GM12878 (cell line): ENCODE measurements around the gene ARHGAP22. TPM values are rescaled to one million over a fixed set of nuclear protein-coding genes. Genes with fewer than 3 reads are reported as not detected.

Experiments
- BACH1 ChIP-seq: fragments of 450-650 bp; IDR thresholded peaks from 2 replicates; pipeline ENCODE4 v1.6.1; 2017; ENCODE audit warnings: mild to moderate bottlenecking, borderline replicate concordance
- CBX5 ChIP-seq: sonication (generic); IDR thresholded peaks from 2 replicates; pipeline ENCODE4 v1.6.1; 2016; ENCODE audit warnings: low read depth, moderate library complexity, mild to moderate bottlenecking, inconsistent platforms
- CREM ChIP-seq: IDR thresholded peaks from 2 replicates; pipeline ENCODE4 v1.6.1; 2014; ENCODE audit warnings: antibody characterized with exemption, low read depth
- IKZF2 ChIP-seq, 2 experiments: fragments of 450-650 bp; IDR thresholded peaks; 2 replicates each; pipeline ENCODE4 v1.6.1; 2017; ENCODE audit warnings: mild to moderate bottlenecking in 2 of 2, moderate library complexity in 2 of 2
- MYB ChIP-seq: fragments of 150-350 bp; IDR thresholded peaks from 2 replicates; pipeline ENCODE4 v1.6.1; 2014; ENCODE audit warnings: mild to moderate bottlenecking, low read depth, low read length, borderline replicate concordance
- PAX8 ChIP-seq: fragments of 450-650 bp; IDR thresholded peaks from 2 replicates; pipeline ENCODE4 v1.6.1; 2017; ENCODE audit warnings: mild to moderate bottlenecking, moderate library complexity
- RAD21 ChIP-seq: IDR thresholded peaks from 2 replicates; pipeline ENCODE4 v1.6.1; 2011; ENCODE audit warnings: mild to moderate bottlenecking, low read depth, low read length, moderate library complexity; ENCODE audit not compliant: insufficient read depth
- SPI1 ChIP-seq: IDR thresholded peaks from 2 replicates; pipeline ENCODE4 v1.6.1; 2011; ENCODE audit warnings: low read depth, mild to moderate bottlenecking, low read length, moderate library complexity, borderline replicate concordance; ENCODE audit not compliant: insufficient read depth
- ZSCAN29 ChIP-seq: fragments of 450-650 bp; IDR thresholded peaks from 2 replicates; pipeline ENCODE4 v1.6.1; 2017; ENCODE audit warnings: mild to moderate bottlenecking, moderate library complexity
- polyA plus RNA-seq, 11 experiments: library from polyadenylated mRNA; depleted of rRNA in 4 of 11; unstranded in 6 of 11; stranded (reverse) in 5 of 11; fragments of >200 nt; fragmentation: Nextera tagmentation in 4 of 11; fragmentation: Illumina TruSeq in 1 of 11; extraction: Ambion mirVana in 4 of 11; extraction: Trizol in 1 of 11; gene quantifications; 1 replicate in 1 of 11; 2 replicates in 10 of 11; pipeline versions ENCODE4 v1.2.1 to v1.2.3, GENCODE V29; 2011 to 2016; ENCODE audit warnings: inconsistent platforms in 2 of 11, missing spikeins in 2 of 11, low read depth in 1 of 11
- total RNA-seq, 4 experiments: library from RNA; depleted of rRNA in 3 of 4; stranded (reverse); fragments of >200 nt in 3 of 4; fragmentation: Illumina TruSeq in 1 of 4; extraction: Trizol in 1 of 4; gene quantifications; 2 replicates each; pipeline versions ENCODE4 v1.2.1 to v1.2.3, GENCODE V29; 2013 to 2021
- TF ChIP-seq, protein P1 (sequence below): fragments of 450-650 bp; formaldehyde crosslinking; IDR thresholded peaks from 2 replicates; pipeline ENCODE4 v1.4.0; 2022; ENCODE audit warnings: mild to moderate bottlenecking, moderate library complexity
- TF ChIP-seq, protein P2 (sequence below): fragments of 450-650 bp; IDR thresholded peaks from 2 replicates; pipeline ENCODE4 v1.6.1; 2017; ENCODE audit warnings: antibody characterized with exemption, mild to moderate bottlenecking, moderate library complexity

Gene ARHGAP22
- total and polyA plus RNA-seq, 10 of the 15 experiments (the other 5 are each of a cell fraction or from before 2014, with no cell fraction given): 0.07 to 0.61 (median 0.18) TPM; not detected in 5

GRCh38 chr10:48492201-48492600, 112.7 kb downstream of the ARHGAP22 start (continued):
- TF ChIP-seq IKZF2 (IDR thresholded peaks at IDR 0.05): no peak
- TF ChIP-seq CREM: no peak
- TF ChIP-seq BACH1: no peak
- TF ChIP-seq, protein P1, sequence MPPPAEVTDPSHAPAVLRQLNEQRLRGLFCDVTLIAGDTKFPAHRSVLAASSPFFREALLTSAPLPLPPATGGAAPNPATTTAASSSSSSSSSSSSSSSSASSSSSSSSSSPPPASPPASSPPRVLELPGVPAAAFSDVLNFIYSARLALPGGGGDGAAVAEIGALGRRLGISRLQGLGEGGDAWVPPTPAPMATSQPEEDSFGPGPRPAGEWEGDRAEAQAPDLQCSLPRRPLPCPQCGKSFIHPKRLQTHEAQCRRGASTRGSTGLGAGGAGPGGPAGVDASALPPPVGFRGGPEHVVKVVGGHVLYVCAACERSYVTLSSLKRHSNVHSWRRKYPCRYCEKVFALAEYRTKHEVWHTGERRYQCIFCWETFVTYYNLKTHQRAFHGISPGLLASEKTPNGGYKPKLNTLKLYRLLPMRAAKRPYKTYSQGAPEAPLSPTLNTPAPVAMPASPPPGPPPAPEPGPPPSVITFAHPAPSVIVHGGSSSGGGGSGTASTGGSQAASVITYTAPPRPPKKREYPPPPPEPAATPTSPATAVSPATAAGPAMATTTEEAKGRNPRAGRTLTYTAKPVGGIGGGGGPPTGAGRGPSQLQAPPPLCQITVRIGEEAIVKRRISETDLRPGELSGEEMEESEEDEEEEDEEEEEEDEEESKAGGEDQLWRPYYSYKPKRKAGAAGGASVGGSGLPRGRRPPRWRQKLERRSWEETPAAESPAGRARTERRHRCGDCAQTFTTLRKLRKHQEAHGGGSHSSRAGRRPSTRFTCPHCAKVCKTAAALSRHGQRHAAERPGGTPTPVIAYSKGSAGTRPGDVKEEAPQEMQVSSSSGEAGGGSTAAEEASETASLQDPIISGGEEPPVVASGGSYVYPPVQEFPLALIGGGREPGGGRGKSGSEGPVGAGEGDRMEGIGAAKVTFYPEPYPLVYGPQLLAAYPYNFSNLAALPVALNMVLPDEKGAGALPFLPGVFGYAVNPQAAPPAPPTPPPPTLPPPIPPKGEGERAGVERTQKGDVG (CRISPR knock-in tag): no peak
- TF ChIP-seq ZSCAN29: no peak
- no peak for TF ChIP-seq SPI1
- no peak for TF ChIP-seq RAD21
- no peak for TF ChIP-seq PAX8
- no peak for TF ChIP-seq CBX5
- TF ChIP-seq, protein P2, sequence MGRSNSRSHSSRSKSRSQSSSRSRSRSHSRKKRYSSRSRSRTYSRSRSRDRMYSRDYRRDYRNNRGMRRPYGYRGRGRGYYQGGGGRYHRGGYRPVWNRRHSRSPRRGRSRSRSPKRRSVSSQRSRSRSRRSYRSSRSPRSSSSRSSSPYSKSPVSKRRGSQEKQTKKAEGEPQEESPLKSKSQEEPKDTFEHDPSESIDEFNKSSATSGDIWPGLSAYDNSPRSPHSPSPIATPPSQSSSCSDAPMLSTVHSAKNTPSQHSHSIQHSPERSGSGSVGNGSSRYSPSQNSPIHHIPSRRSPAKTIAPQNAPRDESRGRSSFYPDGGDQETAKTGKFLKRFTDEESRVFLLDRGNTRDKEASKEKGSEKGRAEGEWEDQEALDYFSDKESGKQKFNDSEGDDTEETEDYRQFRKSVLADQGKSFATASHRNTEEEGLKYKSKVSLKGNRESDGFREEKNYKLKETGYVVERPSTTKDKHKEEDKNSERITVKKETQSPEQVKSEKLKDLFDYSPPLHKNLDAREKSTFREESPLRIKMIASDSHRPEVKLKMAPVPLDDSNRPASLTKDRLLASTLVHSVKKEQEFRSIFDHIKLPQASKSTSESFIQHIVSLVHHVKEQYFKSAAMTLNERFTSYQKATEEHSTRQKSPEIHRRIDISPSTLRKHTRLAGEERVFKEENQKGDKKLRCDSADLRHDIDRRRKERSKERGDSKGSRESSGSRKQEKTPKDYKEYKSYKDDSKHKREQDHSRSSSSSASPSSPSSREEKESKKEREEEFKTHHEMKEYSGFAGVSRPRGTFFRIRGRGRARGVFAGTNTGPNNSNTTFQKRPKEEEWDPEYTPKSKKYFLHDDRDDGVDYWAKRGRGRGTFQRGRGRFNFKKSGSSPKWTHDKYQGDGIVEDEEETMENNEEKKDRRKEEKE: no peak
- no peak for TF ChIP-seq MYB
